Muscle of back (tissue), 13 donors: ENCODE data around the gene C22orf31. TPM values are rescaled to one million over a fixed set of nuclear protein-coding genes. Genes with fewer than 3 reads are reported as not detected.
"Not testable (repeated sequence)": the region's sequence is repeated elsewhere in the genome, so short reads cannot be mapped to it uniquely, and the experiment has no call there.

Experiments used
- DNase-seq, 3 donors: peaks; one replicate each; pipeline versions ENCODE4 v3.0.0 to v3.0.0-alpha.2; 2013
- long read RNA-seq, 9 donors: transcript quantifications; one replicate each; lab custom pipeline, GENCODE V29; 2026
- polyA plus RNA-seq, 10 donors: library from polyadenylated mRNA; unstranded; fragments of 120-200 nt; gene quantifications; one replicate each; pipeline ENCODE4 v1.2.1, GENCODE V29; 2013; ENCODE audit not compliant: insufficient read length in 10 of 10

The C22orf31 gene
- 1 to 10 TPM; 1.1 to 2.4 (median 1.6) TPM for polyA plus RNA-seq
- long read RNA-seq, donor 1 = 0 reads
- long read RNA-seq, donor 2 = 0 reads
- long read RNA-seq, donor 3 = 0 reads
- long read RNA-seq, donor 4 = 0 reads
- long read RNA-seq, donor 5 = 0 reads
- long read RNA-seq, donor 6 = 0 reads
- long read RNA-seq, donor 7 = 0 reads
- long read RNA-seq, donor 8 = 0 reads
- long read RNA-seq, donor 9 = 0 reads

DNA sequence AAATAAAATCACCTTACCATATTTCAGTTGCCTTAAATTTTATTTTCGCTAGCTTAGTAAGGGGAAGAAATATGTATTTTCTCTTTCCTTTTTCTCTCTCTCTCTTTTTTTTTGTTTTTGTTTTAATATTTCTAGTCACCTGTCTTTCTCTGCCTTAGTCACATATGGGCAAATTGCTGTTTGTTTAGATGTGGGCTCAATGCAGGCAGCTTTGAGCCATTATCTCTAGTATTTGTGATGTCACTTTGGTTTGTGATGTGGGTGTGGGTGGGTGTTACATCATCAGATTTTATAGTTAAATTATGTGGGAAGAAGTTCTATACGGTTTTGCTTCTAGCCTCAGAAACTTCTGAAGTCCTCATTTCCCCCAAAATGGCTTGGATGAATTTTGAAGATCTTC is at the start of gene C22orf31:
Gene C22orf31 (minus strand): TSS at position 59 of the 400 bp plus-strand sequence. CDS start 39 bp downstream, at position 20.
- no peak for DNase-seq

DNA sequence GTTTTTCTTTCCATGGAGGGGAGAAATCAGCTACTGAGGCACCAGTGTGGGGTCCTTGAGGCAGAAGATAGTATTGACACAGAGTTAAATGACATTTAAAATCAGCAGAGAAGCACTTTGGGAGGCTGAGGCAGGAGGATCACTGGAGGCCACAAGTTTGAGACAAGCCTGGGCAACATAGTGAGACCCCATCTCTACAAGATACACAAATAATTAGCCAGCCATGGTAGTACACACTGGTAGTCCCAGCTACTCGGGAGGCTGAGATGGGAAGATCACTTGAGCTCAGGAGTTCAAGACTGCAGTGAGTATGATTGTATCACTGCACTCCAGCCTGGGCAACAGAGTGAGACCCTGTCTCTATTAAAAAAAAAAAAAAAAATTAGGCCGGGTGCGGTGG is 49.3 kb upstream of the C22orf31 start:
- DNase-seq = no peak

DNA sequence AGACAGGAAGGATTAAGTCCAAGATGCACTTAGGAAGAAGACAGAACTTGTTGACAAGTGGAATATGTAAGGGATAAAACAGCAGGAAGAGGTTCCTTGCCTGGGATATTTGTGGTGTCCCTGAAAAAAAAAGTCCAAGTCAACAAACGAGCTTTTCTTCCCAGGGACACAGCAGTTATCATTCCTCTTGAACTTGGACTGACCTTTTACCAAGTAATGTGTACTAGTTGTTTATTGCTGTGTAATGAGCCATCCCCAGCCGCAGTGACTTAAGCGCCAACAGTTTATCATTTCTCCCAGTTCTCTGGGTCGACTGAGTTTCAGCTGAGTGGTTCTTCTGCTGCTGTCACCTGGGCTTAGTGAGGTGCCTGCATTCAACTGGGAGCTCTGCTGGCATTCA is 48.2 kb upstream of the C22orf31 start:
- DNase-seq = no peak

DNA sequence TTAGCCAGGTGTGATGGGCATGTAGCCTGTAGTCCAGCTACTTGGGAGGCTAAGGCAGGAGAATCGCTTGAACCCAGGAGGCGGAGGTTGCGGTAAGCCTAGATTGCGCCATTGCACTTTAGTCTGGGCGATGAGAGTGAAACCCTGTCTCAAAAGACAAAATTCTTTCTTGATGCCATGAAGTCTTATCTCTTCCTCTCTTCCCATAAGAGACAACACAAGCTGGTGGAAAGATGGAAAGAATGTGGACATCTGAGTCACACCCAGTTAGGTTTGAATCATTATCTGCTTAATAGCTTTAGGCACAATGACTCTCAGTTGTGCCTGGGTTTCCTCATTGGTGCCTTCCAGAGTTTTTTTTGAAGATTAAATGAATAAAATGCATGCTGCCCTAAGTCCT is 46.5 kb upstream of the C22orf31 start:
- peak in 1 of 3 donors; percentile 31 for DNase-seq

DNA sequence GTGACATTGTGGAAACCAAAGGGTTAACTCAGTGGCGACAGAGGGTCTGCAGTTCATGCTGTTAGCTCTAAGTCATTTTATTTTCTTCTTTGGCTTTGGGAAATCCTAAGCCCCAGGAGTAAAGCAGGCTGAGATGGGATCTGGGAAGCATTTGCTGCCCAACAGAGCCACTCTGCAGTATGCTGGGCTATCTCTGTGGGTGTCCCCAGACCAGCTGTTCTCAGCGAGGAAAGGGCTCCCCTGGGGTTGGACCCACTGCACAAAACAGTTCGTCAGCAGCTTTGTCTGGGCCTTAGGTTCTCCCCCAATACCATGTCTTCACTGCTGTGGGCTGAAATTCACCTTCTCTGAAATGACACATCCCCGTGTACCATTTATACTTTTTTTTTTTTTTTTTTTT is 45.2 kb upstream of the C22orf31 start:
- no peak for DNase-seq

DNA sequence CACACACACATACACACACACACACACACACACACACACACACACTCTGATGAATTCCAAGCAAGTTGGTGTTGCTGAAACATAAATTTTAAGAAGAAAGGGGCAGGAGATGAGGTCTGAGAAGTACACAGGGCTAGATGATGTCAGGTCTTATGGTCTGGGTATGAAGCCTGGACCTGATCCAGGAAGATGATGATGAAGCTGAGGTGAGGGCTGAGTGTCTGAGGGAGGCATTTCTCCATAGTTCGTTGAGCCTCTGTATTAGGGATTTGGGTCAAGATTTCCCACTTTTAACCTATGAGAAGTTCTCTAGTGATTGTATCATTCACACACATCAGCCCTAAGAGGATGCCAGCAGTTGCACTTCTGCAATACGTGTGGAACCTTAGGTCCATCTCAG is 43.8 kb upstream of the C22orf31 start:
- DNase-seq = no peak

DNA sequence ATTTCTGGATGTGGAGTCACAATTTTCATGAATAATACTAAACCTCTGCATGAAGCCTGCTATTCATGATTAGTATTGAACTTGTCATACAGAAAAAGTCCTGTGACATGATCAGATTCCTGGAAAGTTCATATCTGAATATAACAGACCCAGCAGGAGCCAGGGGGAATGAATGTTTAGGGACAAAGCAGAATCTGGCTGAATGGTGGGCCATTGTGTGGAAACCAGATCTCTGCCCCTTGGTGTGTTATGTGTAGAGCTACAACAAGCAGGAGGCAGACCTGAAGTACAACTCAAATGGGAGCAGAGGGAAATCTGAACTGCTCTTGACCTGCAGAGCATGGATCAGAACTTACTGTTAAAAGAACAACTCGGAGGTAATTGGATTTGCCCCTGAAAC is 41.5 kb upstream of the C22orf31 start:
- DNase-seq = no peak

DNA sequence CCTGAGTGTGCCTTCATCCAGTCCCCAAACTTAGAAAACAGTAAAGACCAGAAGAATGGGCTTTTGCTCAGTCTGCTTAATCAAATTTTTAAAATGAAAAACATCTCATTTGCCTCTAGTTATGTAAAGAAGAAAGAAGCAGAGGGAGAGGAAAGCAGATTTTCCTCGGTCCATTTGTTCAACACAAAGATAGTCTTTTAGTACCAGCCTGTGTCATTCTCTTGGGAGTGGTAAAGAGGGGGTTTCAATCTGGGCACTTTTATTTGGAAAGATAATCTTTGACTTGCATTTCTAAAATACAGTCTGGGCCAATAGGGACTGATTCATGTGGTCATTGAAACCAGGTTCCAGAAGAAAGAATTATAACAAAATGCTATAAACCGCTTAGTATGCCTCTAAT is 40.7 kb upstream of the C22orf31 start:
- DNase-seq = no peak

DNA sequence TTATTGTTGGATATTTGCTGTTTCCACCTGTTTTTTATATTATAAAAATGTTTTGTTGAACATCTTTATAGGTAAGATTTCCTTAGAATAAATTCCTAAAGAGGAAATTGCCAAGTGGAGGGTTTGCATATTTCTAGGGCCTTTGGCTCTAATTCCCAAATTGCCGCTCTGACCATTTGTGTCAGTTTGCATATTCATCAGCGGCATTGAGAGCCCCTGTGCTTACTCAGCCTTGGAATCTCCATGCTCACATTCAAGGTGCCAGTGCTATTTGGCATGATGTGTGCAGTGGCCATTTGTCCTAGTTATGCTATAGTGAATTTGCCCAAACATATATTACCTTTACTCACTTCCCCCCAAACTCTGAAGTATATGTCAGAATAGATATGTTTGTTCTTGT is 36.7 kb upstream of the C22orf31 start:
- DNase-seq = no peak

DNA sequence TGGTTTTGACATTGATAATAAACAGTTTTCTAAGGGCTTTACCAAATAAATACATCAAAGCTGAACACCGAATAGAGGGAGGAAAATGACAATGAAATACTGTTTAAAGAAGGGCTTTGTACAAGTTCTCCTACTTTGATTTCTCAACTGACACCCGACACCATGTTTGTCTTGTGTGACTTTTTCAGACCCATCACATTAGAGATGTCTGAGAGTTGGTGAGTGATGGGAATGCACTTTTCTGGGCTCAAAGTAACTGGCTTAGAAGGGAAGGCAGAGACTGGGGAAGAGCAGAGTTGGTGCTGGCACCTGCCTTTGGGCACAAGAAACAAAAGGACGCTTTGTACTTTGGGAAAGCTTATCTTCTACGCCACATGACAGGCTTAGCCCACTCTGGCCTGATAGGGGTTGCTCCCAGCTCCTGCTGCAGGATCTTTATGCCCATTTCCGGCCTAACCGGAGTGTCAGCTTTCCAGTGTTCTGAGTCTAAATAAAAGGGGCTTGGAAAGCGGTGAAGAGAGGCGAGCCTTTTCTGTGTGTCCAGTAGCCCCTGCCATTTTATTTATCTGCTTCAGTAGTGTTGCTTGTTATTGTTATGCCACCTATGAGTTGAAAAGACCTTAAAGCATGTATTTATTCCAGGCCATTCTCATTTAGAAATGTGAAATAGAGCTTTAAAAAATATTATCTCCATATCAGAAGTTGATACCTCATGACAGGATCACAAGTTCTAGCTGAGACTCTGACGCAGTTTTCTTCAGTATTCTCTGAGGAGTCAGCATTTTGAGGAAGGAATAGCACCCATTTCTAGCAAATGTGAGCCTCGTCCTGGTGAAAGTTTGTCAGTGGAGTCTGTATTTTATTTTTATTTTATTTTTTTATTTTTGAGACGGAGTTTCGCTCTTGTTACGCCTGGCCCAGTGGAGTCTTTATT is 35.4 kb upstream of the C22orf31 start:
- DNase-seq = no peak

DNA sequence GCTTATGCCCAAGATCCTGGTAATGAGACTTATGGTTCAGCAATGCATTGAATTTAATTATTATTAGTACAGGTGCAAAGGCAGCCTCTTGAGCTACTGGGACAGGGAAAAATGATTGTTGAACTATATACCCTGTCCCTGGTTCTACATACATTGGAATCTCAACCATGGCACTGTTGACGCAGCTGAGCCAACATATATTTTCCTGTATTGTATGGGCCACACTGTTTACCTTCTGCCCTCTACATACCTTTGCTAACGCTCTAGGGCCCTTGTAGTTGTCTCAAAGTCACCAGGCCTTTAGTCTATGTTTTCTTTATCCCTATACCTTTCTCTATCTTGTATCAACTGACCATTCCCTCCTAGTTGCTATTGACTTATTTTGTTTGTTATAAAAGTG is 33.8 kb upstream of the C22orf31 start:
- no peak for DNase-seq

DNA sequence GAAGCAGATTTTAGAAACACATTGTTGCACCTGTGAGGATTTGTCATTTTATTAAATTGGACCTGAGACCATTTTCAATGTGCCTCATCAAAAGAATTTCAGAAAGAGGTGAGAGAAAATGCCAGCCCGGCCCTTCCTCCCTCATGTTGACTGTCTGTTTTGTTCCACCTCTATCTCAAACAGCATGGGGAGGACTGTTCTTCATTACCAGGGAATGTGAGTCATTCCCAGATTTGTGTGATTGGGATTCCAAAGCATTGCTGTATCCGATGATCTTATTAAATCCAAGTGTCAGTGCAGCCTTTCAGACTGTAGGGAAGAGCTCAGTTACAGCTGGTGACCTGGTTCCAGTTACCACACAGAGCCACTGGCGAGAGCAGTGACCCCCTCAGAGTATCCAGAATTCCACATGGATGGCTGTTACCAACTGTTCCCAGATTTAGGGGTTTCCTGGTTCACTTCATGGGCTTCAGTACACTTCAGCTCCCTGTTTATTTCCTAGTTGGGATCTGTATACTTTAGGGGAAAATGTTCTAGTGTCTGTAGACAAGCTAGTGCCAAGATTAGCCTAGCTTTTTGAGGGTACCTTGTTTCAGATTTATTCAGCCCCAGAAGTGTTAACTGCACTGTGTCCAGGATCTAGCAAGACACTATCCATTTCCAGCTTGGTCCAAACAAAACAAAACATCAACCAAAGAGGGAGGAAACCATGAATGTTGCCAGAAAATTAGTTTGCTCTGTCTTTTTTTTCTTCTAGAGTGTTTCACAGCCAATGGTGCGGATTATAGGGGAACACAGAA is 32.1 kb upstream of the C22orf31 start:
- peak; percentile 63 to 80 (median 78) for DNase-seq

DNA sequence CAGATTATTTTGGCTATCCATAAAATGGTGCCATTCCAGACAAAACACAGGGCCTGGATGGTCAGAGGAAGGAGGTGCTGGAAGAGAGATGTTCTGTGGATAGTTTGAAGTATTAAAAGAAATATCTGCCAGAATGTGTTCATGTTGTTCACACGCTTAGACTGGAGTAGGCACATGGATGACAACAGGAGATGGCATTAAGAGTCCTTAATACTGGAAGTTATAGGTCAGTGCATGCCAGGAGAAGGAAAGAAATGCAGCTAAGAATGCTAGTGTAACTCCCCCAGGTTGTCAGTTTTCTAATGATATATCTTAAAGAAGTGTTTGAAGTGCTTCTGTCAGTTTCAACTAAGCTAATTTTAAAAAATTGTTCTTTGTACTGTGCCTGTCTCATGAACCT is 31.4 kb upstream of the C22orf31 start:
- DNase-seq = no peak

DNA sequence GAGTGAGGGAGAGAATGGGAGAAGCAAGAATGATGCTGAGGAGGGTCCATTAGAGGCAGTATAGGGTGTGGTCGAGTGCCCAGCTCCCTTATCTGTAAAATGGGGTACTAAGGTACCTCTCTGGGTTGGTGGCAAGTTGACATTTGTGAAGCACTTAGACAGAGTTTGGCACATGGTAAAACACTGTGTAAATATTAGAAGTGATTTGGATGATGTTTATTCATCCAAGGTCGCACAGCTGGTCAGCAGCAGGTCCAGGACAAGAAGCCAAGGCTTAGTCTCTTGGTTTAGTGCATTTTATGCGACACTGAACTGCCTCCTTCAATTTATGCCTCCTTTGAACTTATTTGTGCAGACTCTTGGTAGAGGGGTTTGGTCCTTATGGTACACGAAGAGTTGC is 30.6 kb upstream of the C22orf31 start:
- DNase-seq = no peak

DNA sequence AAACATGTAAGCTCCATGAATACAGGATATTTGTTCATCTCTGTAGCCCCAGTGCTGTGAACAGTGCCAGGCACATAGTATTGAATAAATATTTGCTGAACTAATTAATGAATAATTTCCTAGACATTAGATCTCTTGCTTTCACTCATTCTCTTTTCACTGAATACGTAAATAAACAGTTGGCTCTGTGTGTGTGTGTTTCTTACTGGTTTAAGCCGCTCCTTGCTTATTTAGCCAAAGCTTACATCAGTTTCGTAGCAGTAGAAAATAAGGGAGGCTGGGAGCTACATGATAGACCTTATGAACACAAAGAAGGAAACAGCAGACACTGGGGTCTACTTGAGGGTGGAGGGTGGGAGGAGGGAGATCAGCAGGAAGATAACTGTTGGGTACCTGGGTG is 28.4 kb upstream of the C22orf31 start:
- no peak for DNase-seq

DNA sequence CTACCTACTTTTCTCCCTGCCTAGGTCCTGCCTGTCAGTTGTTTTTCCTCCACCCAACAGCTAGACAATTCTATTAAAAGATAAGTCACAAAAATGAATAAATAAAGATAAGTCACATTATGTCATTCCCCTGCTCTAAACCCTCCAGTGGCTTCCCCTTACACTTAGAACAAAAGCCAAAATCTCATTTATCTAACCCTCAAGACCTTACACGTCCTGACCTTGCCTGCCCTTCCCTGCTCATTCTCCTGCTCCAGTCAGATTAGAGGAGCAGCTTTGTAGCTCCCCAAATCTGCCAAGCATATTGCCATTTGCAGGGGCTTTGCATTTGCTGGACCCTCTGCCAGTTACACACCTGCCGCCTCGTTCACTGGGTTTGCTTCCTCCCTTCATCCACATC is 27.9 kb upstream of the C22orf31 start:
- DNase-seq = no peak

DNA sequence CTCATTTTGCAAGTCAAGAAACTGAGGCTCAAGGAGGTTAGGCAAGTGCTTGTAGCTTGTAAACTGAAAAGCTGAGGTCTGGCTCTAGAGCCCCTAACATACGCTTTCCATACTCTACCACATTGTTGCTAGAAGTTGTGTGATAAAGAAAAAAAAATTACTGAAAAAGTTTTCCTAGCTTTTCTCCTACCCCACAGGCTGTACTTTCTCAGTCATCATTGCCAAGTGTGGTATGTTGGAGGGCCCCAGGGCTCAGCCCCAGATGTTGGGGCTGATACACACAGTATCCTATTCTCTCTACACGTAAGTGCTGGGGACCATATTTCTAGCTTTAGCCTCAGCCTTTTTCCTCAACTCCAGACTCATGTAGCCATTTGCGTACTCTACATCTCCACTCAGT is 27.2 kb upstream of the C22orf31 start:
- no peak for DNase-seq

DNA sequence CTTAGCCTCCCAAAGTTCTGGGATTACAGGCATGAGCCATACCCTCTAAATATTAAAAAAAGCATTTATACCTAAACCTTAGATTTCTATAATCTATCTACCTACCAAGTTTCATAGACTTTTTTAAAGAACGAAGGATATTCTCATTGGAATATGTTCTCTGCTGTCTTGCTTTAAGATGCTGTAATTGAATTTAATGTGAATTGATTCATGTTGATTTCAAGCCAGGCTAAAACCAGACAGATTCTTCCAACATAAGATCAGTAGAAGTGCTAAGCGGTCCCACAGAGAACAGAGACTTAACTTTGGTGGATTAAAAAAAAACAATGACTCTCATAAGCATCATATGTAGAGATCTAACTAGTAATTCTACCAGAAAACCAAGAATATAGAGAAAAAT is 25.4 kb upstream of the C22orf31 start:
- no peak for DNase-seq

DNA sequence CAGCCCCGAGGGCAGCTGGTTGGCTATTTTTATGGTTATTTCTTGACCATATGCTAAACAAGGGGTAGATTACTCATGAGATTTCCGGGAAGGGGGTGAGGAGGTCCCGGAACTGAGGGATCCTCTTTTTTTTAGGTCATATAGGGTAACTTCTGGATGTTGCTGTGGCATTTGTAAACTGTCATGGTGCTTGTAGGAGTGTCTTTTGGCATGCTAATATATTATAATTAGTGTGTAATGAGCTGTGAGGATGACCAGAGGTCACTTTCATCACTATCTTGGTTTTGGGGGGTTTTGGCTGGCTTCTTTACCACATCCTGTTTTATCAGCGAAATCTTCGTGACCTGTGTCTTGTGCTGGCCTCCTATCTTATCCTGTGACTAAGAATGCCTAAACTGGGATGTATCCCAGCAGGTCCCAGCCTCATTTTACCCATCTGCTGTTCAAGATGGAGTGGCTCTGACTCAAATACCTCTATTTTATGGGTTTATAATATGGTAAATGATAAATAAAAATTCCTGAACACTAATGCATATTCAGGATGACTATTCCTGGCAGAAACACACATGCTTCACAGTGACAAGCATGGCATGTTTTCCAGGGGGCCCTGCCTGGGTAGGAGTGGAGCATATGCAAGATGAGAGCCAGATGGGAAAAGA is 22.4 kb upstream of the C22orf31 start:
- DNase-seq = no peak

DNA sequence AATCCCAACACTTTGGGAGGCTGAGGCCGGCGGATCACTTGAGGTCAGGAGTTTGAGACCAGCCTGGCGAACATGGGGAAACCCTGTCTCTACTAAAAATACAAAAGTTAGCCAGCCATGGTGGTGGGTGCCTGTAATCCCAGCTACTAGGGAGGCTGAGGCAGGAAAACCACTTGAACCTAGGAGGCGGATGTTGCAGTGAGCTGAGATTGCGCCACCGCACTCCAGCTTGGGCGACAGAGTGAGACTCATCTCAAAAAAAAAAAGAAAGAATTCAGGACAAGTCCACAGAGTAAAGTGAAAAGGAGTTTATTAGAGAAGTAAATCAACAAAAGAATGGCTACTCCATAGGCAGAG is 21.9 kb upstream of the C22orf31 start:
- DNase-seq = not testable (repeated sequence)

DNA sequence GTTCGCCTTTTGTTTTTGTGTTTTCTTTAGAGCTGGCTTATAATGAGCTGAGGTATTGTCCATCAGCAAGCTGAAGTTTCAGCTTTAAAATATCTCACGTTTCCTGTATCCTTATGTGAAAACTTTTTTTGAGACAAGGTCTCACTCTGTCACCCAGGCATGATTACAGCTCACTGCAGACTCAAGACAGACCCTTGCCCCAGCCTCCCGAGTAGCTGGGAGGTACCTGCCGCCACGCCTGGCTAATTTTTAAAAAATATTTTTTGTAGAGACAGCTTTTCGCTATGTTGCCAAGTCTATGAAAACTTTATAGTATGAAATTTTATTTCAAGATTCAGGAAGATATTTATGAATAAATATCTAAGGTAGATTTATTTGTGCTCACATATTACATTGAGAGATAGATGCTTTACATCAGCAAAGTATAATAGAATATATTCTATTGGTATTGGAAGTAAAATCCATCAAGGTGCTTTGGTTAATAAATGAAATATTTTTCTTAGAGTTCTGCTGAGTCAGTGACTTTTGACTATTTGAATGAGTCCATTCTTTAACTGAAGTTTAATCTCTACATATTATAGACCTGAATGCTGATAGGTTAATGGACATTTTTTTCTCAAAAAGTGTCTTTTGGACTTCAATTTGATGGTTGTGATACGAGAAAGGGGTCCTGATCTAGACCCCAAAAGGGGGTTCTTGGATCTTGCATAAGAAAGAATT is 21.4 kb upstream of the C22orf31 start:
- no peak for DNase-seq
